IPS DF 4.7 (cell line): Measurements from ENCODE around the gene PDGFD.

Source experiments
- DNase-seq: peaks from one replicate; pipeline ENCODE4 v3.0.0-alpha.2; 2013; ENCODE audit warnings: low spot score; ENCODE audit errors: extremely low read depth

The PDGFD gene

DNA sequence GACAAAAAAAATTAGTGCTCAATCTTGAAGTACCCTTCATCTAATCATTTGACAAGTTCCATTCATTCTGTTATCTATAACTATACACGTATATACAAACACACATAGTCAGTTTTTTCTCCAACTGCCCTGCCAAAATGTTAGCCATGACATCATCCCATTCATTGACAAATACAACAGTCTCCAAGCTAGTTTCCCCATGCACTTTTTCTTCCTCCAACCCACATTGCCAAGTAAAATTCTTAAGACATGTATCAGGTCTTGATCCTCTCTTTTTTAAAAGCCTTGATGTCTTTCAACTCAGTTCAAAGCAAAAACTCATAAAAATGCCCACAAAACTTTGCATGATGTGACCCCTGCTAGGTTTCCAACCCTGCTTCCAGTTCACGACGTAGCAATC is 69.4 kb downstream of the PDGFD start:
- no peak for DNase-seq

DNA sequence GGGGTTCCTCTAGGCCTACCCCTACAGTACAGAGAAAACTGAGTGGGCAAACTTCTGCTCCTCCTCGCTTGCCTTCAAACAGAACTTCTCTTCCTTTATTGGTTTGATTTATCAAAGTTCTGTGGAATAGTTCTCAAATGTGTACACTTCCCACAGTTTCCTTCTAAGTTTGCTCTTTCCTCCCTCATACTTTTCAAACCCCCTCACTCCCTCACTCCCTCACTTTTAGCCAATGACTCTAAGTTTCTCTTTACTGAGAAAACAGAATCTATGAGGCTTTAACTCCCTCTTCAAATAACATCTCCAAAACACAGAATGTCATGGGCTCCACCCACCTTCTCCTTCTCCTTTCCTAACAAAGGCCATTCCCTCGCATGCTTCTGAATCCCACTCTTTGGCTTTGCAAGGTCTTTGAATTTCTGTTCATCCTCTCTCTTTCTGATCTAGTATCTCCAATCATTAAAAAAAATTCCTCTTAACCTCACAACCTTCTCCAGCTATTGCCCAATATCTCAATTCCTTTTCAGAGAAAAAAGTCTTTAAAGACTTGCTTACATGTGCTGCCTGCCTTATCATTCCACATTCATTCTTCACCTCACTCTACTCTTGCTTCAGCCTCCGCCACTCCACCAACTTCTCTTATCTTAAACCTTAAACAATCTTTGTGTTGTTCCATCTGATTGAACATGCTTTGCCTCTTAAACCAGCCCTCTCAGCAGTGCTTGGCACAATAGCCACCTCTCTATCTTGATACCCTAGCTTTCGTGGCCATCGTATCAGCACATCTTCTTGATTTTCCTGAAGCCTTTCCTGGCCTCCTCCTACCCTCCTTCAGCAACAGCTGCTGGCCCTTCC is 70.3 kb downstream of the PDGFD start:
- DNase-seq, result no peak

DNA sequence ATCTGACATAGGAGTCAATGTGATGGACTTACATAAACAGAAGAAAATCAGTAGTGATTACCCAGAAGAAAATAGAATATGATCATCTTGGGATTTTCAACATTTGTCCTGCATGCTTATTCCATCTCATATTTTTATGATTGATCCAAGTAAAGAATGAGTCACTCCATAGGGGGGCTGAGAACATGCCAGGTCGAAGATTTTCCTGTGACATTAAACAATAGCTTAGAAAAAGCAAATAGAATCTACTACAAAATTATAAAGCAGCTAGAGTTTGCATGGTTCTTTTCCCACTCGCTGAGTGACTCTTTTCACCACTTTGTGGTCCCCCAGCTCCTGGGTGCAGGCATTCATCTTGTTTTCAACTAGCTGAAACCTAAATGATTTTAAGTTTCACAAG is 71.2 kb downstream of the PDGFD start:
- DNase-seq, result no peak

DNA sequence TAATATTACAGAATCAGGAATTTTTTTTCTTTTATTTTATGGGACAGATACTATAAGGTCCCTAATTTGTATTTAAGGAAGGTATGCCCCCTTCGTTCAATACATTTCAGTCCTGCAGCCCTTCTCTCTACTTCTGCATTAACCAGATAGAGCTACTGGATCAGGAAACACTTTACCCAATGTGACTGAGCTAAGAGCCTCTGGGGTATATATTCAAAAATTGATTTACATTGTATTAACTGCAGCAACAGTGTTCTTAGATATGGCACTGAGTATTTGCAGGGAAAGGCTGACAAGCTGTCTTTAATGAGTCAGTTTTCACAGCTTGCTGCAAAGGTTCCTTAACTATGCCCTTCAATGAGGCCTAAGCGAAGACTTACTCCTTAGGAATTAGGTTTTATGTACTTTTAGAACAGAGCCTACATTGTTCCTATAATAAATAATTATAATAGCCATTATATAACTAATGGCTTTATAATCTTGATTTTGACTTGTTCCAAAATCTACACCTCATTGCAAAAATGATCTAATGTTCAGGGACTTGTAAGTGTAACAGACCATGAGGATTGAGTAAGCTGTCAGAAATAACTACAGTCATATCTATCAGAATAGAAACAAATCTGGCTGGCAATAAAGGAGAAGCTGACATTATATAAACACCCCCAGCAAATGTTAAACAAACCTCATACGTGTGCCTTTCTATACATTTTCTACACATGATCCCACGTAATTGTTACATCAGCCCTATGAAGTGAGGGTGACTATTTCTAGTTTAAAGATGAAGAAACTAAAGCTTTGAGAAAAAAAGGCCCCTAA is 72.5 kb downstream of the PDGFD start:
- DNase-seq, result no peak

DNA sequence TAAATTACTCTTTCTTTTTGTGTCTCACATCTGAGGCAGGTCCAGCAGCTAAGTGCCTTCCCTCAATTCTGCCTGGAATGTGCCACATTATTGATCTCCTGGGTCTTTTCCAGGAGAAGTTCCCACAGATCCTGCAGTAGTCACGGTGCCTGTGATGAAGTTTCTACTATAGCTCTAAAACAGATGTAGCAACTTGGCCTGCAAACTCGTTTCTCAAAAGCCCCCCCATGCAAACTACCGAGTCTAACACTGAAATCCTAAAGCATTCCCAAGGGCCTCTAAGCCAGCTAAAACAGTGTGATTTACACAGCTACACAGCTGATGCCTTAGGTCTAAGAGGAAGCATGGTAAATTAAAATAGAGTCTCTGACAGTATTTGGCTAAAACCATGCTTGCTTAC is 73.2 kb downstream of the PDGFD start:
- DNase-seq, result no peak

DNA sequence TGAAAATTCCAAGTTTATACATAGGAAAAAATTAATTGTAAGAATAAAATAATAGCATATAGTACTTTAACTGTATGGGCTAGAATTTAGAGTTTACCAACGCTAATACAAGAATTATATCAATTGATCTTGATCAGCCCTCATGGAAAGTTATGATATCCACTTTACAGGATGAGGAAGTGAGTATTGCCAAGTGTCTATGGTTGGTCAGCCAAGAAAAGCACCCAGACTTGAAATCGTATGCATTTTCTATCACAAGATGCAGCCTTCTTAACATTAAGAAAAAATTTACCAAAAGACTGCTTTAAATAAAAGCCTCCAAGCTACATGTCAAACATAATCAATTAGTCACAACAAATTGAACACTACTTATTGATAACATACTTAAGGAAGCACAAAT is 74.5 kb downstream of the PDGFD start:
- DNase-seq, result no peak

DNA sequence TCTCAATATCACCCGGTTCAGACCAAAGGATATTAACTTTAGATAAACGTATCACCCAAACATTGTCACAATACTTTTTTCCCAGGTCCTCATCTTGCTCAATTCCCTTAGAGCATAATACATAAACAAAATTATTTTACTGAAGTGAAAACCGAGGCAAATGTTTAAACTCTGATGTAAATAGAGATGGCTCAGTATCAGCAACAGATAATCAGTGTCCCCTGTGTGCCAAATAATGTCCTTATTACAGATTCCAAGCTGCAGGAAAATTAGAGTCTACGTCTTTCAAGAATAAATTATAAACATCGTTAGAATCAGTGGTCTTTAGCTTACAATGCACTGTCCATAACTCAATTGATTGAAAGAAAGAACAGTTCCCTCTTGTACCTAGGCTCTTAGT is 77.3 kb downstream of the PDGFD start:
- DNase-seq, result no peak

DNA sequence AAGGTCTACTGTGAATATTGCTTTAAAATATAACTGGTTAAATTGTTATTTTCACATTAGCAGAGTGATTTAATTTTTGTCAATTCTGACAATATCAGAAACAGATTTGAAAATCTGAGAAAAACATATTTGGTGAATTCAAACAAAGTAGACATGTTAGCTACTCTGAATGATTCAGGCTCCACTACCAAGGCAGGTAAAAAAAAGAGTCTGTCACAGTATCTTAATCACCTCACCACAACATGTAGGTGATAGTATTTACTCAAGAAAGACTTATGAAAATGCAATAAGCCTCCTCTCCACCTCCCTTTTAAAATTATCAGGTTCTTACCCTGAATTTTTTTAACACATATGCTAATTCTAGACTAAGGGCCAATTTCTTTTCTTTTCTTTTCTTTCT is 85.0 kb downstream of the PDGFD start:
- no peak for DNase-seq

DNA sequence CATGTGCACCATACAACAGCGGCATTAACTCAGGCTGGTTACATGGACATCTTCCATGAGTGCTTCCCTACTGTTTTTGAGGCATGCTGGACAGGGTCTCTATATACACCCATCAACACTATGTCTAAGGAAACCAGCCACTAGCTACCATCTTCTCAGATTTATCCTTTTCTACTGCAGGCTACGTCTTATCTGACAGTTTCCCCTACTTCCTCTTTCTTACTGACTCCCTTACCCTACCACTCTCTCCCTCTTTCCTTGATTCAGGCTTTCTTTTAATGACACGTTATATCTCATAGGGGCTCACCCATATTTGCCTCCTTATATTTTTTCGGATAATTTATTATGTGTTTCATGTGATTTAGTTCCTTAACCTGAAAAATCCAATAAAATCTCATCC is 85.7 kb downstream of the PDGFD start:
- DNase-seq, result no peak

DNA sequence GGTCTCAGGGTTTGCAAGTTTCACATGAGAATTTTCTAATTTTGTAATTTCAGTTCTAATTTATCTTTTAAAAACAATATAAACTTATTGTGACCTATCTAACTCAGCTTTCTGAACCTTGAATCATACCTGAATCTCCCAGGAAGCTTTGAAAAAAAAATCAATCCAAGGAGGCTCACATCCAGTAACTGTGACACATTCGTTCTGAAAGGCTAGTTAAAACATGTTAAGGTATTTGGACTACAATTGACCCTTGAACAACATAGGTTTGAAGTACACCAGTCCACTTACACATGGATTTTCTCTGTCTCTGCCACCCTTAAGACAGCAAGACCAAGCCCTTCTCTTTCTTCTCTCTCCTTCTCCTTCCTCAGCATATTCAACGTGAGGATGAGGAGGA is 87.5 kb downstream of the PDGFD start:
- DNase-seq, result no peak

DNA sequence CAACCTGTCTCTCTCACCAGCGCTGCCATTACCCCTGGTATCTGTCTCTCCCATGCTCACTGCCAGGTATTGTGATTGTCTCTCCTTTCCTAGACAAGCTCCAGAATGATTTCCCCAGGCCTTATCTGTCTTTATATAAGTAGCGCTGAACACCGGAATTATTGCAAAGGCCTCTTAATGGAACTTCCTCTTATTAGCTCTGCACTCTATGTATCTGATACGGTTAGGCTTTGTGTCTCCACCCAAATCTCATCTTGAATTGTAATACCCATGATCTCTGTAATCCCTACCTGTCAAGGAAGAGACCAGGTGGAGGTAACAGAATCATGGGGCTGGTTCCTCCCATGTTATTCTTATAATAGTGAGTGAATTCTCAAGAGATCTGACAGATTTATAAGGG is 88.2 kb downstream of the PDGFD start:
- DNase-seq, result no peak

DNA sequence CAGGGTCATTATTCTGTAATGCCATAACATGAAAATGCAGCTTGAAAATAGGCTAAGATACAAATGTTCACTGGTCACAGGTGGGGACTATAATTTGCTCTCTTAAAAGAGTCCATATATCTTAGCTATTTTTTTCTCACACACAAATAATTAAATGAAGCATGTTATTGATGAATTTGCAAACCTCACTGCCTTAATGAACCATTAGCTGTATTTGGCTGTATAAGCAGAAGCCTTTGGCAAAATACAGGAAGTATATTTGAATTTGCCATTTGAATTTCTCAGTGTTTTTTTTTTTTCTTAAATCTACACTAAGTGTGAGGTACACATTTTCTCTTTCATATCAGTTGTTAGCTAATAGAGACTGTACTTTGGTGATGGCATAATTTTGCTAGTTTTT is 88.9 kb downstream of the PDGFD start:
- DNase-seq, result no peak

DNA sequence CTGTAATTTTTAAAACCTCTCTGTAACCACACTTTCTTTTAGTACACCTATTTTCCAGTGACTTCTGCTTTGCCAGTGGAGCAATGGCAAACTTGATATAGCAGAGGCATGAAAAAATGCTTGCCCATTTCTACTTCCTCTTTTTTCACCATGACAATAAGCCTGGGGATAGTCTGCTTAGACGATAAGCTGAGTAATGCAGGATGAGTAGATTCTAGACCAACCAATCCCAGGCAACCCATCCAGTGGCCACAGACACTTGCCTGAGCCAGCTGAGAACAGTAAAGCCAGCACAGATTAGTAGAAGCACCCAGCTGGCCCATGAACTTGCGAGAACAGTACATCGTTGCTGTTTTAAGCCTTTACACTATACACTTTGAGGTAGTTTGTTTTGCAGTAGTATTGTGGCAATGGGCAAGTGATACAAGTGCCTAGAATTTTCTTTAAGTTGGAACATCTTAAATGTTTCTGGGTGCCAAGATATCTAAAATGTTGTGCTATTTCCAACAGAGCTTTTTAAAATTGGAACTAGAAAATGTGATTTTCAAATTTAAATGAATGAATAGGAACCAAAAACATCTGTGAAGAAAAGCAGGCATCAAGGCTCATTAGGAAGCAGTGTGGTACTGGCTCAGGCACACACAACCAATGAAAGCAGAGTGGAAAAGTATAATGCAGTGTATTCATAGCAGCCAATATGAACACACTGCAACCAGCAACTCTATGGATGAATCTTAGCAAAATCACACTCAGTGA is 89.8 kb downstream of the PDGFD start:
- DNase-seq, result no peak

DNA sequence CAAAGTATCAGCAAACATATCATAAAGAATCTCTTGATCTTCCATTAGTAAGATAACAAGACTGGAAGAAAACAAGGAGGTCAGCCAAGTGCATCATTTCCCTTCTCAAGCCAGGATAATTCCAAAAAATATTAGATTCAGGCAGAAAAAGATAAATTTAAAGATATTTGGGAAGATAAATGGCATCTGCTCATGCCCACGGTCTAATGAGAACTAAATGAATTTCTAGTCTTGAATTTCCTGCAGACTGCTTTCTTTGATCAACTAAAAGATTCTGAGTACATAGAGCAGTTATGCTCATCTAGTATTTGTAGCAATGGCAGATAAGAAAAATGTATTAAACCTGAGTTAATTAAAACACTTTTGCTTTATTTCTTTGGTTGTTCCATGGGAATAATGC is 96.4 kb downstream of the PDGFD start:
- no peak for DNase-seq

DNA sequence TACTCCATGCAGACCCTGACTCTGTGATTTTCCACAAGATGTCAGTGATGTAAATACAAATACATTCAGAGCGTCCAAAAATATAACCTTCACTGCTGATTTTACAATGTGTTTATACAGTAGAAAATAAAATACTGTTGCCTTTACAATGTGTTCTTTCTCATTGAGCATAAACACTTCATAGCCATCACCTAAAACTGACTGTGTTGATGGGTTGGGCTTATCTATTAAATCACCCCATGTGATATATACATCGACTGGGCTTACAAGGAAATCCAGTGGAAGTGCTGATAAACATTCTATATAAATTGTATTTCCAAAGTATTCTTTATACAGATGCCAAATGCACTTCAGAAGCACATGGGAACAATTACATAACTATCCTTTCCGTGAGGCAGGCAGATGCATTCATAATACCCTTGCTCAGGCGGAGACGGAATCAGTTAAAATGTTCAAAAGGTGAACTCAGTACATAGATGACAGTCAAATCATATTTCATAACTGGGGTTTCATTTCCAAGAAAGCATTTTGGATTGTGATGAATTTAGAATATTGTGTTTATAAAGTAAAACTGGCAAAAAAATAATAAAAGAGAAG is 99.8 kb downstream of the PDGFD start:
- DNase-seq, result no peak

DNA sequence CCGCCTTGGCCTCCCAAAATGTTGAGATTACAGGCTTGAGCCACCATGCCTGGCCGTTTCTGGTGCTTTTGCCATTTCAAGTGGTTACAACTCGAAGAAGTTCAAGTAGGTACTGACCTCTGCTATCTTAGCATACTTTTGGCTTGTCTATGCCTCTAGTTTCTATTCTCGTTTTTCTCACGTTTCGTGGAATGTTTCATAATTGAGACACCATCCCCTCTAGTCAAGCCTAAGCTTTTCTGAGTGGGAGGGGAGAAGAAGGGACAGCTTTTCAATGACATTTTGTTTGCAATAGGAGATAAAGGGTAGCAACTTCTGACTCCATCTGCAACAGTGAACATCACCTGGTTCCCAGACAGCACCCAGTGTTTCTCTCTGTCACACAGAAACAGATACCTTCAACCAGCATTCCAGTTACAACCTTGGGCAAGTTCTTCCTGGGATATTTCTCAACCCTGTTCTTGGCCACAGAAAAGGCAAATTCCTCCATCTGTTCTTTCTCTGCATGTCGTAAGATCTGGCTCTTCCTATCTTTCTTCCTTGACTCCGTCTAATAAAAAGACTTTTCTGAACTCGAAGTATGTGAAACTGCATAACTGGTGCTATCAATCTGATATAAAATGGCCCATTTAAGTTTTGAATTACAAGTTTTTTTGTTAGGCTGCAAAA is 102.0 kb downstream of the PDGFD start:
- no peak for DNase-seq

DNA sequence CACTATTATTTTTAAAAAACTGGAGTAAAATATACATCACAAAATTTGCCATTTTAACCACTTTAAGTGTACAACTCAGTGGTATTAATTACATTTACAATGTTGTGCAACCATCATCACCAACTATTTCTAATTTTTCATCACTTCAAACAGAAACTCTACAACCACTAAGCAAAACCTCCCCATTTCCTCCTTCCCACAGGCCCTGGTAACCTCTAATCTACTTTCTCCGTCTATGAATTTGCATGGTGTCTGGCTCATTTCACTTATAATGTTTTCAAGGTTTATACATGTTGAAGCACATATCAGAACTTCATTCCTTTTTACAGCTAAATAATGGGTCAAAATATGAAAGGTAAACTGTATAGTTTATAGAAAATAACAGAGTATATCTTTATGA is 103.1 kb downstream of the PDGFD start:
- DNase-seq, result no peak

DNA sequence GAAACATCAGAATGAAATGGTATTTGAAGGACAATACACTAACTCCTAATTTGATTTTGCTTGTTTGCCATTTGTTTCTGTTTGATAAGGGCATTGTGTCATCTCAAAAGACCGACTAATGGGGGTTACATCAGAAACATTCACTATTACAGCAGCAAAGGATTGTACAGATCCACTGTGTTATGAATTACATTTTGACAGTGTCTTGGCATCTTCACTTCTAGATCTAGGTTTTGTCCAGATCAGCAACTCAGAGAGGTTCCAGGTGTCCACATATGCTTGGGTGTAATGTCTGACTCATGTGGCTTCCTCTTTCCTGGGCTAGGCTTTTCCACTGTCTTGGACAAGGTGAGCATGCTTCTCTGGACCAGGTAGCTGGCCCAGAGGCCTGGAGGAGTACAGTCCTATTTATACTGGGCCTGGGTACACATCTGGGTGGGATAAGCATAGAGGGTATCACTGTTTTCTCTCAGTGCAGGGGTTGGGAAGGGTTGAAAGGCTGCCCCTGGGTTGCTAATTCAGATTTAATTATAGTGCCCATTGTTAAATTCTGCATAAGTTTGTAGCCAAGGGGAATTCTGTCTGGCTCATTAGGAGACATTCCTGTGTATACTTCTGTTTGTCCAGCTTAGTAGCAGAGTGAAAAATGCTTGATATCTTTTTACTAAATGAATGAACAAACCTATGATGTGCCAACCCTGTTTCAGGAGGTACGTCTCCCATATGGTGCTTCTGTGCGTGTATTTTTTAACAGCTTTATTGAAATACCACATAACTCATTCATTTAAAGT is 103.7 kb downstream of the PDGFD start:
- DNase-seq, result no peak

DNA sequence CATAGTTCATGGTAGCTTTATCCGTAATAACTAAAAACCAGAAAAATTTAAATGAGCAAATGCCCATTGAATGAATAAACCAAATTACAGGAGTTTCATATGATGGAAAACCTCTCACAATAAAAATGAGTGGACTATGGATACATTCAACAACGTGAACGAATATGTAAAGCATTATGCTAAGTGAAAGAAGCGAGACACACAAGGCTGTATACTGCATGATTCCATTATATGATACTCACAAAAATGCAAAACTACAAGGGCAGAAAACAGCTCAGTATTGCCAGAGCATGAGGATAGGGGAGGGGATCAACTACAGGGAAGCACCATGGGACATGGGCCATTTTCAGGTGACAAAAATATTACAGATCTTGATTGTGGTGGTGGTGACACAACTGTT is 105.3 kb downstream of the PDGFD start:
- DNase-seq, result no peak

DNA sequence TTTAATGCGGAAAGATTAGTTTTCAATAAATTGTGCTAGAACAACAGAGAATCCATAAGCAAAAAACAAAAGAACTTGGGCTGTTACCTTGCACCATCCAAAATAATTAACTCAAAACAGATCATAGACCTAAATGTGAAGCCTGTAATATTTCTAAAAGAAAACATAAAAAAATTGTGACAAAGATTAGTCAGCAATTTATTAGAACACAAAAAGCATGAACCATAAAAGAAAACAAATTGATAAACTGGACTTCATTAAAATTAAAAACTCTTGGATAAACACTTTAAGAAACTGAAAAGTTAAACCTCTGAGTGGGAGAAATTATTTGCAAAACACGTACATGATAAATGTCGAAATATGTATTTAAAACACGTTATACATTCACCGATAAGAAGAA is 106.0 kb downstream of the PDGFD start:
- DNase-seq, result no peak
